ENCODE data around the gene FCHO1. TPM values are rescaled to one million over a fixed set of nuclear protein-coding genes. Genes with fewer than 3 reads are reported as not detected.
A peak's percentile ranks its signal among the peaks of the same experiment; 100 is the strongest.
"Not testable (repeated sequence)": the region's sequence is repeated elsewhere in the genome, so short reads cannot be mapped to it uniquely, and the experiment has no call there.

Gene FCHO1
- total RNA-seq, 2 donors from 2014 or later: 69.2 to 71.9 TPM

GRCh38 chr19:17762505-17763229, 11.4 kb downstream of the FCHO1 start:
- peaks cover 7% of the 10 kb centered on the region for H3K36me3 Mint-ChIP-seq (ENCODE audit: low read depth)
- H3K4me3 Mint-ChIP-seq: no peak overlapping the region
- ATAC-seq: no peak
- DNase-seq: no peak
- no peaks in the 10 kb centered on the region for H3K9me3 ChIP-seq (ENCODE audit: control insufficient read depth, low read length, poor library complexity, severe bottlenecking)
- no peaks in the 10 kb centered on the region for H3K27me3 Mint-ChIP-seq
- H3K4me1 Mint-ChIP-seq: peaks cover 18% of the 10 kb centered on the region
- no peak overlapping the region for H3K27ac Mint-ChIP-seq

GRCh38 chr19:17764348-17764747, 13.1 kb downstream of the FCHO1 start:
- DNase-seq: no peak
- Mint-ChIP-seq H3K36me3 (ENCODE audit: low read depth) (peaks cover 4% of the 10 kb centered on the region), H3K4me3 (no peak overlapping the region), H3K4me1 (peaks cover 13% of the 10 kb centered on the region), H3K27me3 (no peaks in the 10 kb centered on the region), H3K27ac (no peak overlapping the region)
- no peak for ATAC-seq
- no peaks in the 10 kb centered on the region for H3K9me3 ChIP-seq (ENCODE audit: control insufficient read depth, low read length, poor library complexity, severe bottlenecking)

GRCh38 chr19:17765069-17765618, 13.9 kb downstream of the FCHO1 start:
- no peaks in the 10 kb centered on the region for H3K9me3 ChIP-seq (ENCODE audit: control insufficient read depth, low read length, poor library complexity, severe bottlenecking)
- Mint-ChIP-seq H3K4me3 (no peak overlapping the region), H3K36me3 (ENCODE audit: low read depth) (peaks cover 4% of the 10 kb centered on the region), H3K4me1 (peaks cover 13% of the 10 kb centered on the region), H3K27me3 (no peaks in the 10 kb centered on the region), H3K27ac (peak overlapping the region; percentile 39)
- ATAC-seq: peak; percentile 52
- DNase-seq: no peak

- DNase-seq: no peak
These were observed 15.4 kb downstream of the FCHO1 start for GRCh38 chr19:17766543-17767131.

GRCh38 chr19:17767559-17767958, 16.3 kb downstream of the FCHO1 start:
- Mint-ChIP-seq H3K4me1 (peaks cover 9% of the 10 kb centered on the region), H3K27ac (no peak overlapping the region), H3K4me3 (no peak overlapping the region), H3K36me3 (ENCODE audit: low read depth) (peaks cover 5% of the 10 kb centered on the region), H3K27me3 (no peaks in the 10 kb centered on the region)
- ATAC-seq: no peak
- no peak for DNase-seq
- no peaks in the 10 kb centered on the region for H3K9me3 ChIP-seq (ENCODE audit: control insufficient read depth, low read length, poor library complexity, severe bottlenecking)

More at GRCh38 chr19:17766543-17767131, 15.4 kb downstream of the FCHO1 start:
- peaks cover 4% of the 10 kb centered on the region for H3K36me3 Mint-ChIP-seq (ENCODE audit: low read depth)
- H3K4me3 Mint-ChIP-seq: no peak overlapping the region
- H3K9me3 ChIP-seq (ENCODE audit: control insufficient read depth, low read length, poor library complexity, severe bottlenecking): no peaks in the 10 kb centered on the region
- no peaks in the 10 kb centered on the region for H3K27me3 Mint-ChIP-seq
- peaks cover 11% of the 10 kb centered on the region for H3K4me1 Mint-ChIP-seq
- peak overlapping the region; percentile 59 for H3K27ac Mint-ChIP-seq
- ATAC-seq: no peak

- DNase-seq (no peak), ATAC-seq (no peak)
- peaks cover 4% of the 10 kb centered on the region for H3K36me3 Mint-ChIP-seq (ENCODE audit: low read depth)
- H3K4me1 Mint-ChIP-seq: peaks cover 7% of the 10 kb centered on the region
- H3K27ac Mint-ChIP-seq: no peak overlapping the region
- no peak overlapping the region for H3K4me3 Mint-ChIP-seq
- no peaks in the 10 kb centered on the region for H3K27me3 Mint-ChIP-seq
- no peaks in the 10 kb centered on the region for H3K9me3 ChIP-seq (ENCODE audit: control insufficient read depth, low read length, poor library complexity, severe bottlenecking)
These were observed 19.3 kb downstream of the FCHO1 start for GRCh38 chr19:17770613-17771012.

- peaks cover 4% of the 10 kb centered on the region for H3K36me3 Mint-ChIP-seq (ENCODE audit: low read depth)
- ATAC-seq: no peak
- H3K4me3 Mint-ChIP-seq: no peak overlapping the region
- no peak for DNase-seq
- no peak overlapping the region for H3K27ac Mint-ChIP-seq
- H3K27me3 Mint-ChIP-seq: no peaks in the 10 kb centered on the region
- H3K4me1 Mint-ChIP-seq: peaks cover 9% of the 10 kb centered on the region
- no peaks in the 10 kb centered on the region for H3K9me3 ChIP-seq (ENCODE audit: control insufficient read depth, low read length, poor library complexity, severe bottlenecking)
These were observed 20.9 kb downstream of the FCHO1 start for GRCh38 chr19:17772172-17772571.

GRCh38 chr19:17775245-17775927, 24.1 kb downstream of the FCHO1 start:
- Mint-ChIP-seq H3K4me3 (no peak overlapping the region), H3K4me1 (peaks cover 20% of the 10 kb centered on the region), H3K27ac (peak overlapping the region; percentile 71), H3K27me3 (no peaks in the 10 kb centered on the region), H3K36me3 (ENCODE audit: low read depth) (peaks cover 4% of the 10 kb centered on the region)
- DNase-seq (no peak), ATAC-seq (no peak)
- H3K9me3 ChIP-seq (ENCODE audit: control insufficient read depth, low read length, poor library complexity, severe bottlenecking): no peaks in the 10 kb centered on the region

- H3K4me1 Mint-ChIP-seq: peaks cover 20% of the 10 kb centered on the region
- no peak overlapping the region for H3K4me3 Mint-ChIP-seq
- peaks cover 4% of the 10 kb centered on the region for H3K36me3 Mint-ChIP-seq (ENCODE audit: low read depth)
- ATAC-seq (peak; percentile 80), DNase-seq (no peak)
- H3K27me3 Mint-ChIP-seq: no peaks in the 10 kb centered on the region
- no peaks in the 10 kb centered on the region for H3K9me3 ChIP-seq (ENCODE audit: control insufficient read depth, low read length, poor library complexity, severe bottlenecking)
- H3K27ac Mint-ChIP-seq: peak overlapping the region; percentile 71
These were observed 24.9 kb downstream of the FCHO1 start for GRCh38 chr19:17775991-17776803.

- H3K4me3 Mint-ChIP-seq; H3K36me3 Mint-ChIP-seq (ENCODE audit: low read depth); H3K27me3 Mint-ChIP-seq: not testable (repeated sequence)
These were observed 26.6 kb downstream of the FCHO1 start for GRCh38 chr19:17777840-17778239.

GRCh38 chr19:17778251-17778967, 27.1 kb downstream of the FCHO1 start:
- DNase-seq (no peak), ATAC-seq (peak; percentile 53)
- peaks cover 20% of the 10 kb centered on the region for H3K4me1 Mint-ChIP-seq
- H3K27me3 Mint-ChIP-seq: no peaks in the 10 kb centered on the region
- peaks cover 6% of the 10 kb centered on the region for H3K36me3 Mint-ChIP-seq (ENCODE audit: low read depth)
- H3K4me3 Mint-ChIP-seq: no peak overlapping the region
- no peak overlapping the region for H3K27ac Mint-ChIP-seq
- no peaks in the 10 kb centered on the region for H3K9me3 ChIP-seq (ENCODE audit: control insufficient read depth, low read length, poor library complexity, severe bottlenecking)

More at GRCh38 chr19:17777840-17778239, 26.6 kb downstream of the FCHO1 start:
- not testable (repeated sequence) for H3K9me3 ChIP-seq (ENCODE audit: control insufficient read depth, low read length, poor library complexity, severe bottlenecking); DNase-seq; ATAC-seq; H3K27ac Mint-ChIP-seq
- peaks cover 22% of the 10 kb centered on the region for H3K4me1 Mint-ChIP-seq
